Esophagus muscularis mucosa (tissue), 4 donors: ENCODE data around the gene PPY. TPM values are rescaled to one million over a fixed set of nuclear protein-coding genes. Genes with fewer than 3 reads are reported as not detected.
"Not testable (repeated sequence)": the region's sequence is repeated elsewhere in the genome, so short reads cannot be mapped to it uniquely, and the experiment has no call there.

ENCODE experiments used
- DNase-seq: peaks from one replicate; pipeline ENCODE4 v3.0.0-alpha.2; 2017; ENCODE audit errors: extremely low spot score
- H3K27ac ChIP-seq, 4 donors: fragments of 200-600 bp; sonication (generic); replicated peaks in 1 of 4; 1 replicate in 3 of 4; 2 replicates in 1 of 4; pipeline ENCODE4 v1.5.1; 2016 to 2019; ENCODE audit warnings: mild to moderate bottlenecking in 1 of 4
- H3K27me3 ChIP-seq, 4 donors: fragments of 200-600 bp; sonication (generic); one replicate each; pipeline versions ENCODE4 v1.5.1 to v1.6.0; 2016 to 2019
- H3K36me3 ChIP-seq, 4 donors: fragments of 200-600 bp; sonication (generic); one replicate each; pipeline ENCODE4 v1.5.1; 2016 to 2019
- H3K4me1 ChIP-seq, 4 donors: fragments of 200-600 bp; sonication (generic); one replicate each; pipeline ENCODE4 v1.5.1; 2016 to 2019
- H3K4me3 ChIP-seq, 4 donors: fragments of 200-600 bp; sonication (generic); 1 replicate in 2 of 4; 2 replicates in 2 of 4; pipeline ENCODE4 v1.5.1; 2016 to 2019; ENCODE audit warnings: mild to moderate bottlenecking in 4 of 4, moderate library complexity in 1 of 4
- H3K9me3 ChIP-seq, 4 donors: fragments of 200-600 bp; sonication (generic); 1 replicate in 3 of 4; 2 replicates in 1 of 4; pipeline ENCODE4 v1.5.1; 2016 to 2019
- EP300 ChIP-seq: sonication (generic); formaldehyde crosslinking; IDR thresholded peaks from one replicate; pipeline ENCODE4 v1.6.1; 2017; ENCODE audit warnings: antibody characterized with exemption
- POLR2A ChIP-seq: fragments of 450-650 bp; IDR thresholded peaks from one replicate; pipeline ENCODE4 v1.6.1; 2017; ENCODE audit warnings: antibody characterized with exemption, moderate library complexity, mild to moderate bottlenecking, low read depth
- POLR2AphosphoS5 ChIP-seq, 2 donors: sonication (generic); formaldehyde crosslinking; IDR thresholded peaks; one replicate each; pipeline ENCODE4 v1.6.1; 2017; ENCODE audit warnings: antibody characterized with exemption in 2 of 2
- WGBS: methylation state at CpG from one replicate; pipeline ENCODE4 v1.1.5; 2018; 5-methylcytosine and 5-hydroxymethylcytosine counted together
- intact Hi-C: fragments of 100-400 bp; cut with DNase I; formaldehyde crosslinking; loops from one replicate; pipeline ENCODE4 v1.15.1; 2023
- total RNA-seq, 4 donors: library from RNA; depleted of rRNA; stranded (reverse); fragments of >200 nt; gene quantifications; one replicate each; pipeline versions ENCODE4 v1.1.0 to v1.2.1, GENCODE V29; 2016
- TF ChIP-seq, protein P1 (sequence below), 3 experiments: fragments of 200-600 bp in 2 of 3; fragments of 450-650 bp in 1 of 3; sonication (generic) in 2 of 3; IDR thresholded peaks; one replicate each; pipeline ENCODE4 v1.5.1; 2017 to 2019; ENCODE audit warnings: antibody characterized with exemption in 3 of 3, mild to moderate bottlenecking in 2 of 3, moderate library complexity in 1 of 3

The PPY gene
- total RNA-seq, 4 donors from 2014 or later: not detected

DNA sequence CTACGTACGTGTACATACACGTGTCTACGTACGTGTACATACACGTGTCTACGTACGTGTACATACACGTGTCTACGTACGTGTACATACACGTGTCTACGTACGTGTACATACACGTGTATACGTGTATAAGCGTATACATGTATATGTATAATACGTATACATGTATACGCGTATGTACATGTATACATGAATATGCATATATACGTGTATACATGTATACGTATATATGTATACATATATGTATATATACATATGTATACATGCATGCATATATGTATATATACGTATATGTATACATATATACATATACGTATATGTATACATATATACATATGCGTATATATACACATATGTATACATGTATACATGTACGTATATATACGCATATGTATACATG, 33.6 kb upstream of the PPY start:
- WGBS: 70% methylated on average over 15 of the region's 27 CpGs
- no peak for DNase-seq
- TF ChIP-seq, protein P1, sequence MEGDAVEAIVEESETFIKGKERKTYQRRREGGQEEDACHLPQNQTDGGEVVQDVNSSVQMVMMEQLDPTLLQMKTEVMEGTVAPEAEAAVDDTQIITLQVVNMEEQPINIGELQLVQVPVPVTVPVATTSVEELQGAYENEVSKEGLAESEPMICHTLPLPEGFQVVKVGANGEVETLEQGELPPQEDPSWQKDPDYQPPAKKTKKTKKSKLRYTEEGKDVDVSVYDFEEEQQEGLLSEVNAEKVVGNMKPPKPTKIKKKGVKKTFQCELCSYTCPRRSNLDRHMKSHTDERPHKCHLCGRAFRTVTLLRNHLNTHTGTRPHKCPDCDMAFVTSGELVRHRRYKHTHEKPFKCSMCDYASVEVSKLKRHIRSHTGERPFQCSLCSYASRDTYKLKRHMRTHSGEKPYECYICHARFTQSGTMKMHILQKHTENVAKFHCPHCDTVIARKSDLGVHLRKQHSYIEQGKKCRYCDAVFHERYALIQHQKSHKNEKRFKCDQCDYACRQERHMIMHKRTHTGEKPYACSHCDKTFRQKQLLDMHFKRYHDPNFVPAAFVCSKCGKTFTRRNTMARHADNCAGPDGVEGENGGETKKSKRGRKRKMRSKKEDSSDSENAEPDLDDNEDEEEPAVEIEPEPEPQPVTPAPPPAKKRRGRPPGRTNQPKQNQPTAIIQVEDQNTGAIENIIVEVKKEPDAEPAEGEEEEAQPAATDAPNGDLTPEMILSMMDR (IDR thresholded peaks at IDR 0.05): no peak
- no peak for TF ChIP-seq EP300
- no peak for TF ChIP-seq POLR2A
- no peak for TF ChIP-seq POLR2AphosphoS5 (IDR thresholded peaks at IDR 0.05)
- Histone ChIP-seq H3K27ac (no peak overlapping the region), H3K9me3 (no peaks in the 10 kb centered on the region), H3K4me1 (no peaks in the 10 kb centered on the region), H3K27me3 (peaks cover 0 to 48% (median 0%) of the 10 kb centered on the region in 4 donors), H3K36me3 (no peaks in the 10 kb centered on the region), H3K4me3 (no peak overlapping the region)
- intact Hi-C loops: no loop called here

GRCh38 chr17:43974382-43975266, 32.3 kb upstream of the PPY start:
- no peak for TF ChIP-seq POLR2A
- TF ChIP-seq, protein P1 (IDR thresholded peaks at IDR 0.05): no peak
- TF ChIP-seq EP300: no peak
- TF ChIP-seq POLR2AphosphoS5 (IDR thresholded peaks at IDR 0.05): no peak
- Histone ChIP-seq H3K36me3 (no peaks in the 10 kb centered on the region), H3K4me3 (no peak overlapping the region), H3K4me1 (no peaks in the 10 kb centered on the region), H3K9me3 (no peaks in the 10 kb centered on the region), H3K27ac (no peak overlapping the region), H3K27me3 (peaks cover 0 to 48% (median 0%) of the 10 kb centered on the region in 4 donors)
- no peak for DNase-seq
- intact Hi-C loops: no loop called here
- WGBS: 69% methylated on average over 14 of the region's 14 CpGs

DNA sequence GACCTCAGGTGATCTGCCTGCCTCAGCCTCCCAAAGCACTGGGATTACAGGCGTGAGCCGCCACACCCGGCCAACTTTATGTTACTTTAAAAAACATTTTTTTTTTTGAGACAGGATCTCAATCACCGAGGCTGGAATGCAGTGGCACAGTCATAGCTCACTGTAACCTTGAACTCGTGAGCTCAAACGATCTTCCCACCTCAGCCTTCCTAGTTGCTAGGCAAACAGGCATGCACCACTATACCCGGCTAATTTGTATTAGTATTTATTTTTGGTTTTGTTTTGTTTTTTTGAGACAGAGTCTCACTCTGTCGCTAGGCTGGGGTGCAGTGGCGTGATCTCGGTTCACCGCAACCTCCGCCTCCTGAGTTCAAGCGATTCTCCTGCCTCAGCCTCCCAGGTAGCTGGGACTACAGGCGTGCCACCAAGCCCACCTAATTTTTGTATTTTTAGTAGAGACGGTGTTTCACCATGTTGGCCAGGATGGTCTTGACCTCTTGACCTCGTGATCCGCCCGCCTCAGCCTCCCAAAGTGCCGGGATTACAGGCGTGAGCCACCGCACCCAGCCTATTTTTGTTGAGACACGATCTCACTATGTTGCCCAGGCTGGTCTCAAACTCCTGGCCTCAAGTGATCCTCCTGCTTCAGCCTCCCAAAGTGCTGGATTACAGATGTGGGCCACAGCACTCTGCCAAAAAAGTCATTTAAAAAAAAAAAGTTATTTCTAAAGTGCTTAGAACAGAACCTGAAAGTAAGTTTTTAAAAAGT, 30.4 kb upstream of the PPY start:
- DNase-seq, H3K9me3 ChIP-seq, intact Hi-C loops, H3K27ac ChIP-seq, H3K4me1 ChIP-seq, H3K4me3 ChIP-seq, H3K36me3 ChIP-seq: not testable (repeated sequence)
- WGBS: 90% methylated on average over 22 of the region's 22 CpGs
- peaks cover 0 to 38% (median 0%) of the 10 kb centered on the region in 4 donors for H3K27me3 ChIP-seq

GRCh38 chr17:43971436-43971835, 29.2 kb upstream of the PPY start:
- WGBS: 46% methylated on average over 2 of the region's 2 CpGs
- intact Hi-C loops: not testable (repeated sequence)

GRCh38 chr17:43970366-43970765, 28.1 kb upstream of the PPY start:
- DNase-seq: no peak
- Histone ChIP-seq H3K9me3 (no peaks in the 10 kb centered on the region), H3K27ac (no peak overlapping the region), H3K4me1 (peaks cover 0 to 8% (median 0%) of the 10 kb centered on the region in 4 donors), H3K36me3 (no peaks in the 10 kb centered on the region), H3K4me3 (no peak overlapping the region), H3K27me3 (peaks cover 0 to 26% (median 0%) of the 10 kb centered on the region in 4 donors)
- intact Hi-C loops: no loop called here
- WGBS: 83% methylated on average over 4 of the region's 4 CpGs
- no peak for TF ChIP-seq EP300
- TF ChIP-seq, protein P1 (IDR thresholded peaks at IDR 0.05): no peak
- no peak for TF ChIP-seq POLR2A

More at GRCh38 chr17:43971436-43971835, 29.2 kb upstream of the PPY start:
- not testable (repeated sequence) for H3K36me3 ChIP-seq, H3K9me3 ChIP-seq, DNase-seq, H3K27ac ChIP-seq, H3K4me3 ChIP-seq, H3K4me1 ChIP-seq
- peaks cover 0 to 28% (median 0%) of the 10 kb centered on the region in 4 donors for H3K27me3 ChIP-seq
